Measurements from ENCODE around the gene SH3RF3.

DNA sequence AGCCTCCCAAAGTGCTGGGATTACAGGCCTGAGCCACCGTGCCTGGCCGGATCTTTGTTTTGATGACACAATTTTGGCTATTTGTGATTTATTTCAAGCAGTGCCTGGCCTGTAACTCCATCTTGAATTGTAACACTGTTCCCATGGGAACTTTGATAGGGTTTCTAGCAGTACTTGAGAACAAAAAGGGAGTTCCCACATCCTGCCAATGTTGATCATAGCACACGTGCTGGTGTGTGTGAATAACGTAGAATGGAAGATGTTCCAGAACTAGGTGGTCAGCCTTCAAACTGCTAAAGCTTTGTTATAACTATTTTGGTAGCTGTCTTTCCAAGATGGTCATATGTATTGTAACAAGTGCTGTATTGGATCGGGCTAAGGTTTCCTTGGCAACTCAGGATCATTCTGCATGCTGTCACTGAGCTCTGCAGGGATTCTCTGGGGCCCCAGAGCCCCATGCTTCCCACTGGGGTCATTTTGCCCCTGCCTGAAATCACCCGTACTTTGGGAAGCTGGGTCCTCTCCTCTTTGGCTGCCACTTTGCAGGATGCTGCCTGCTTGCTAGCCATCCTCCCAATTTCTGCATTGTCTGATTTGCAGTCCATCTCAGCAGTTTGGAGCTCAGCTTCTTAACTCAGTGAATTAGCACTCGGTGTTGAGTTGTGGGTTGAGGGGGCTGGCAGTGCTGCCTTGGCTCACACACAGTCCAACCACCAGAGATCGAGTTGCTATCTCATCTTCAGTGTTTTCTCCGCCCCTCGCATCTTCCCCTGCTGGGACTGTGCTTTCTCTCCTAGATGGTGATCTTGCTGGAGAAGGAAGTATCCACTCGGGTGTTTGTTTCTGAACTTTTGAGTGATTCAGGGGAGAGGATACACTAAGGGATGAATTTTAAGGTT, 26.8 kb downstream of the SH3RF3 start:
- no peak for TF ChIP-seq POLR2AphosphoS5 (IDR thresholded peaks at IDR 0.05; ENCODE audit: low read depth, low read length)
- no peak for TF ChIP-seq SIN3A (IDR thresholded peaks at IDR 0.05; ENCODE audit: borderline replicate concordance, insufficient read depth, low read length)
